Gastroesophageal sphincter (tissue), 4 donors: Measurements from ENCODE around the gene NFYB. TPM values are rescaled to one million over a fixed set of nuclear protein-coding genes. Genes with fewer than 3 reads are reported as not detected.

Source experiments
- ATAC-seq: fragments of 150-250 bp; one replicate; pipeline ENCODE4 v1.9.1; 2016; ENCODE audit warnings: mild to moderate bottlenecking, moderate library complexity
- H3K27ac ChIP-seq, 4 donors: fragments of 200-600 bp; sonication (generic) in 3 of 4; 1 replicate in 3 of 4; 2 replicates in 1 of 4; pipeline ENCODE4 v1.5.1; 2016 to 2019
- H3K27me3 ChIP-seq: fragments of 200-600 bp; sonication (generic); one replicate; pipeline ENCODE4 v1.5.1; 2019
- H3K36me3 ChIP-seq, 2 donors: fragments of 200-600 bp; sonication (generic); one replicate each; pipeline ENCODE4 v1.5.1; 2019; ENCODE audit warnings: control low read depth in 1 of 2
- H3K4me1 ChIP-seq, 3 donors: fragments of 200-600 bp; sonication (generic); 1 replicate in 2 of 3; 2 replicates in 1 of 3; pipeline ENCODE4 v1.5.1; 2016 to 2019; ENCODE audit warnings: control low read depth in 2 of 3
- H3K4me3 ChIP-seq, 2 donors: fragments of 200-600 bp; sonication (generic); one replicate each; pipeline ENCODE4 v1.5.1; 2019; ENCODE audit warnings: mild to moderate bottlenecking in 1 of 2, moderate library complexity in 1 of 2
- H3K9me3 ChIP-seq, 3 donors: fragments of 200-600 bp; sonication (generic); one replicate each; pipeline ENCODE4 v1.5.1; 2017 to 2019; ENCODE audit warnings: control low read depth in 2 of 3
- EP300 ChIP-seq: sonication (generic); formaldehyde crosslinking; IDR thresholded peaks from one replicate; pipeline ENCODE4 v1.6.1; 2017; ENCODE audit warnings: antibody characterized with exemption, mild to moderate bottlenecking
- POLR2A ChIP-seq, 2 donors: fragments of 450-650 bp; IDR thresholded peaks; one replicate each; pipeline ENCODE4 v1.6.1; 2017; ENCODE audit warnings: antibody characterized with exemption in 2 of 2, mild to moderate bottlenecking in 2 of 2, moderate library complexity in 1 of 2
- POLR2AphosphoS5 ChIP-seq: sonication (generic); formaldehyde crosslinking; IDR thresholded peaks from one replicate; pipeline ENCODE4 v1.6.1; 2017; ENCODE audit warnings: antibody characterized with exemption
- WGBS, 2 donors: methylation state at CpG; one replicate each; pipeline ENCODE4 v1.1.5; 2018; ENCODE audit warnings: low coverage in 1 of 2; 5-methylcytosine and 5-hydroxymethylcytosine counted together
- total RNA-seq, 4 donors: library from RNA; depleted of rRNA; stranded (reverse); fragments of >200 nt; gene quantifications; one replicate each; pipeline ENCODE4 v1.1.0, GENCODE V29; 2016
- TF ChIP-seq, protein P1 (sequence below), 4 experiments: fragments of 200-600 bp in 2 of 4; fragments of 450-650 bp in 2 of 4; sonication (generic) in 1 of 4; IDR thresholded peaks; one replicate each; pipeline ENCODE4 v1.5.1; 2017 to 2019; ENCODE audit warnings: antibody characterized with exemption in 4 of 4, mild to moderate bottlenecking in 2 of 4, moderate library complexity in 2 of 4

NFYB gene
- total RNA-seq, 4 donors from 2014 or later, result 63.7 to 112 (median 78.7) TPM

DNA sequence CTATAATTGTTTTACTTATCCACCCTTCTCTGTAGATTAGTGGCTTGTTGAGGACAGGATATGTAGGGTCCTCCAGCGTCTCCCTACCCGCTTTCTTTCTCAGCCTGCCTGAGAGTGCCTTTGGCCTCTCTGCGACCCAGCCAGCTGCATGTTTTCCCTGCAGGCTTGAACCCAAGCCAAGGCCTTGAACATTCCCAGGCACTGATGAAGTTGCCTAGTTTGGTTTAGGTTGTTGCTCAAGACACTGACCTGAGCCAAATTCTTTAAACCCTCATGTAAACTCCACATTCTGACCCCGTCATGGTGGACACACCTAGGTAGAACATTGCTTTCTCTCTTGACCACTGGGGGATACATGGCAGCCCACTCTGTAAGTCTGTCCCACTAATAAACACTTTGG lies 44.1 kb upstream of the NFYB start:
- ATAC-seq, result peak; percentile 82
- WGBS, 2 donors, result 41 to 55% methylated on average over 2 to 4 of the region's 4 CpGs
- H3K4me3 ChIP-seq, result no peak overlapping the region
- peaks cover 0 to 13% (median 0%) of the 10 kb centered on the region in 3 donors for H3K9me3 ChIP-seq
- H3K4me1 ChIP-seq, result peaks cover 21 to 73% (median 37%) of the 10 kb centered on the region in 3 donors
- peak overlapping the region; percentile 62 to 86 (median 84) for H3K27ac ChIP-seq
- H3K36me3 ChIP-seq, result no peaks in the 10 kb centered on the region
- no peaks in the 10 kb centered on the region for H3K27me3 ChIP-seq
- TF ChIP-seq, protein P1, sequence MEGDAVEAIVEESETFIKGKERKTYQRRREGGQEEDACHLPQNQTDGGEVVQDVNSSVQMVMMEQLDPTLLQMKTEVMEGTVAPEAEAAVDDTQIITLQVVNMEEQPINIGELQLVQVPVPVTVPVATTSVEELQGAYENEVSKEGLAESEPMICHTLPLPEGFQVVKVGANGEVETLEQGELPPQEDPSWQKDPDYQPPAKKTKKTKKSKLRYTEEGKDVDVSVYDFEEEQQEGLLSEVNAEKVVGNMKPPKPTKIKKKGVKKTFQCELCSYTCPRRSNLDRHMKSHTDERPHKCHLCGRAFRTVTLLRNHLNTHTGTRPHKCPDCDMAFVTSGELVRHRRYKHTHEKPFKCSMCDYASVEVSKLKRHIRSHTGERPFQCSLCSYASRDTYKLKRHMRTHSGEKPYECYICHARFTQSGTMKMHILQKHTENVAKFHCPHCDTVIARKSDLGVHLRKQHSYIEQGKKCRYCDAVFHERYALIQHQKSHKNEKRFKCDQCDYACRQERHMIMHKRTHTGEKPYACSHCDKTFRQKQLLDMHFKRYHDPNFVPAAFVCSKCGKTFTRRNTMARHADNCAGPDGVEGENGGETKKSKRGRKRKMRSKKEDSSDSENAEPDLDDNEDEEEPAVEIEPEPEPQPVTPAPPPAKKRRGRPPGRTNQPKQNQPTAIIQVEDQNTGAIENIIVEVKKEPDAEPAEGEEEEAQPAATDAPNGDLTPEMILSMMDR (IDR thresholded peaks at IDR 0.05), result peak in 2 of 4 experiments; percentile 14 to 38
- TF ChIP-seq POLR2A (IDR thresholded peaks at IDR 0.05) (no peak), POLR2AphosphoS5 (peak; percentile 98), EP300 (no peak)

DNA sequence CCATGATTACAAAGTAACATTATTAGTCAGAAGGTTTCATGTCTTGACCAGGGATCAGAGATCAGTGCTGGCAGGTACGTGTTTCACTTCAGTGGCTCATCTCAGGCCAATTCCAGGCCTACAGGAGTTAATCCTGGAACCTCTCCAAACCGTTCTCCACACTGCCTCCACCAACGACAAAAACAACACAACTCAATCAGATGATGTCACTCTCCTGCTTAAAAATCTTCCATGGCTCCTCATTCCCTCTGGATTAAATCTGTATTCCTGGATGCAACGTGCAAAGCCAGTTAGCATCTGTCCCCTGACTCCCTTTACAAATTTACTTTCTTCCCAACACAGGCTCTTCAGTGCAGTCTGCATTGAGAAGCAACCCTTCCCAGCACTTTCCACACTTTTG lies 43.3 kb upstream of the NFYB start:
- Histone ChIP-seq H3K27me3 (no peaks in the 10 kb centered on the region), H3K27ac (peak overlapping the region; percentile 62 to 86 (median 84)), H3K4me1 (peaks cover 25 to 81% (median 42%) of the 10 kb centered on the region in 3 donors), H3K4me3 (no peak overlapping the region), H3K36me3 (no peaks in the 10 kb centered on the region), H3K9me3 (peaks cover 0 to 13% (median 0%) of the 10 kb centered on the region in 3 donors)
- TF ChIP-seq POLR2AphosphoS5 (peak; percentile 65), POLR2A (IDR thresholded peaks at IDR 0.05) (no peak)
- TF ChIP-seq, protein P1 (IDR thresholded peaks at IDR 0.05), result no peak
- WGBS, 2 donors, result 18 to 60% methylated on average over 1 to 4 of the region's 4 CpGs
- ATAC-seq, result no peak

DNA sequence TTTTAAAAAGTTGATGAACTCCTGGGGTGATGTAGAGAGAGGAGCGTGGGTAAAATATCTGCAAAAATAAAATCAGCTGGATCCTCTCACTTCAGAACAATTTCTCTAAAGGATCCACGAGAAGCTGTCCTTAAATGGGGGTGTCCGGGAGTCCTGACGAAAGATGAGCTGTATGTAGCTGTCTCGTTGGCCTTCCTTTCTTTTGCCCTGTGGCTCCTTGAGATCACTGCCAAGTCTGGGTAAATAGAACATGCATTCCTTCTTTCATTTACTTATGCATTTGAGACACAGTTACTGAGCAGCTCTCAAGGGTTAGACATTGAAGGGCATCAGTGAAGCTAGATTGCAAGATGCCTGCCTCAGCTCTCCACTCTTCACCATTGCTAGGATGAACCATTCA lies 42.4 kb upstream of the NFYB start:
- H3K27me3 ChIP-seq, result no peaks in the 10 kb centered on the region
- H3K4me1 ChIP-seq, result peaks cover 25 to 71% (median 42%) of the 10 kb centered on the region in 3 donors
- H3K27ac ChIP-seq, result peak overlapping the region; percentile 41 to 86 (median 84)
- peaks cover 0 to 13% (median 0%) of the 10 kb centered on the region in 3 donors for H3K9me3 ChIP-seq
- no peaks in the 10 kb centered on the region for H3K36me3 ChIP-seq
- no peak for ATAC-seq
- H3K4me3 ChIP-seq, result no peak overlapping the region
- 30 to 64% methylated on average over 5 of the region's 5 CpGs for WGBS, 2 donors
- TF ChIP-seq EP300 (no peak), POLR2A (IDR thresholded peaks at IDR 0.05) (no peak), POLR2AphosphoS5 (no peak)
- TF ChIP-seq, protein P1 (IDR thresholded peaks at IDR 0.05), result no peak

DNA sequence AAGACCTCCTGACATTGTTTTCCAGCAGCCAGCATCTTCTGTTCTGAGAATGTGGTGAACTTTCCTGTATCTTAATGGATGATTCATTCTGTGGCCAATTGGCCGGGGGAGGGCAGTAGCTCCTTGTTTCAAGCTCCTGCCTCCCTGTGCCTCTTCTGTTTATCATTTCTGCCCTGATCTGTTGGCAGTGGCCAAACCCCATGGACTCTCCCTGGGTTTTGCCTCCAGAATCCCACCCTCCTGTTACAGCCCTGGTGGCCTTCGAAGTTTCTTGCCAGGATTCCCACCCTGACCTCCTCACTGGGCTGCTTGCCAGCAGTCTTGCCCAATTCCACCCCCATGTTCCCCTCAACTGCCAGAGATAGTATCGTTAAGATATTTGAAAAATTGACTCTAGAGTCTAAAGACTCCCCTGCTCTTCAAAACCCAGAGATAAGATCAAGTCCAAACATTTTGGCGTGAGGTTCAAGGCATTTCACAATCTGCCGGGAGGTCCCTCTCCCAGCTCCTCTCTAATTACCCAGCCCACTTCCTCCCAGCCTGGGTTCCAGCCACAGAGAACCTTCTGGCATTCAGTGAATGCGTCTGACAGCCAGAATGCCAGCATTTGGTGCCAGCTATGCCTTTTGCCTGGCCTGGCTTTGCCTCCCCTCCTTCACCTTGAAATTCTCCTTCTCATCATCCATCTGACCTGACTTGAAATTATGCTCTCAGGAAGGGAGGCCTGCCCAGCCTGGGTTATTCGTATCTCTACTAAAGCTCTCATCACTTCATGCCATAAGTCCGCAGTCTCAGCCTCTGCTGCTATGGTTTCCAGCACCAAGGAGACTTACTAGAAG lies 39.9 kb upstream of the NFYB start:
- H3K9me3 ChIP-seq, result no peaks in the 10 kb centered on the region

More for the DNA sequence above, 39.9 kb upstream of the NFYB start:
- H3K27ac ChIP-seq, result peak overlapping the region; percentile 67 to 86 (median 84)
- ATAC-seq, result peak; percentile 89
- no peak overlapping the region for H3K4me3 ChIP-seq
- H3K27me3 ChIP-seq, result no peaks in the 10 kb centered on the region
- TF ChIP-seq POLR2A (IDR thresholded peaks at IDR 0.05) (no peak), POLR2AphosphoS5 (peak; percentile 99), EP300 (no peak)
- TF ChIP-seq, protein P1 (IDR thresholded peaks at IDR 0.05), result peak in 2 of 4 experiments; percentile 11 to 56
- no peaks in the 10 kb centered on the region for H3K36me3 ChIP-seq
- peaks cover 25 to 62% (median 40%) of the 10 kb centered on the region in 3 donors for H3K4me1 ChIP-seq
- WGBS, 2 donors, result 29 to 55% methylated on average over 6 of the region's 8 CpGs
